Heart left ventricle (tissue), 16 donors: ENCODE measurements around the gene SLC23A2. TPM values are rescaled to one million over a fixed set of nuclear protein-coding genes. Genes with fewer than 3 reads are reported as not detected.

ENCODE experiments used
- ATAC-seq, 4 donors: fragments of 200-7000 bp; cut with Tn5 transposase; one replicate each; pipeline ENCODE4 v1.9.1; 2020 to 2022; ENCODE audit warnings: moderate library complexity in 4 of 4, mild to moderate bottlenecking in 3 of 4, moderate number of reproducible peaks in 1 of 4
- DNase-seq, 5 donors: peaks; one replicate each; pipeline ENCODE4 v3.0.0-alpha.2; 2020
- H3K27ac ChIP-seq, 12 donors: fragments of 200-600 bp; sonication (generic) in 4 of 12; one replicate each; pipeline versions ENCODE4 v1.5.0 to v1.8.0; 2016 to 2022; ENCODE audit warnings: mild to moderate bottlenecking in 2 of 12
- H3K27me3 ChIP-seq, 9 donors: fragments of 200-600 bp; sonication (generic) in 2 of 9; one replicate each; pipeline versions ENCODE4 v1.5.1 to v1.8.0; 2016 to 2022; ENCODE audit warnings: mild to moderate bottlenecking in 3 of 9
- H3K36me3 ChIP-seq, 9 donors: fragments of 200-600 bp; sonication (generic) in 2 of 9; one replicate each; pipeline versions ENCODE4 v1.5.0 to v1.8.0; 2018 to 2022; ENCODE audit warnings: mild to moderate bottlenecking in 2 of 9
- H3K4me1 ChIP-seq, 12 donors: fragments of 200-600 bp; sonication (generic) in 4 of 12; one replicate each; pipeline versions ENCODE4 v1.5.0 to v1.8.0; 2016 to 2022; ENCODE audit warnings: mild to moderate bottlenecking in 3 of 12
- H3K4me3 ChIP-seq, 12 donors: fragments of 200-600 bp; sonication (generic) in 4 of 12; one replicate each; pipeline versions ENCODE4 v1.5.0 to v1.8.0; 2017 to 2022; ENCODE audit warnings: mild to moderate bottlenecking in 9 of 12, moderate library complexity in 4 of 12
- H3K9me3 ChIP-seq, 12 donors: fragments of 200-600 bp; sonication (generic) in 4 of 12; one replicate each; pipeline versions ENCODE4 v1.5.0 to v1.8.0; 2016 to 2022; ENCODE audit warnings: mild to moderate bottlenecking in 1 of 12
- CTCF ChIP-seq, 12 donors: fragments of 200-600 bp; sonication (generic) in 4 of 12; IDR thresholded peaks; one replicate each; pipeline versions ENCODE4 v1.5.0 to v1.8.0; 2018 to 2022; ENCODE audit warnings: antibody characterized with exemption in 12 of 12, mild to moderate bottlenecking in 5 of 12
- POLR2A ChIP-seq, 2 donors: fragments of 450-650 bp; IDR thresholded peaks; one replicate each; pipeline ENCODE4 v1.6.1; 2017; ENCODE audit warnings: antibody characterized with exemption in 2 of 2, mild to moderate bottlenecking in 2 of 2, moderate library complexity in 2 of 2
- WGBS, 4 donors: extraction: QIAGEN DNeasy Blood & Tissue Kit in 2 of 4; methylation state at CpG; one replicate each; pipeline versions ENCODE4 v1.1.5 to v1.1.7; 2013 to 2018; 5-methylcytosine and 5-hydroxymethylcytosine counted together
- intact Hi-C, 10 donors: fragments of 100-400 bp; cut with DNase I; formaldehyde crosslinking; loops; one replicate each; pipeline versions ENCODE4 v1.11.1 to v1.14.2; 2022
- polyA plus RNA-seq, 2 donors: library from polyadenylated mRNA; stranded (reverse); fragments of 200-250 nt; gene quantifications; one replicate each; pipeline ENCODE4 v1.2.3, GENCODE V29; 2013
- total RNA-seq, 9 donors: library from RNA; depleted of rRNA in 2 of 9; stranded (reverse); fragments of >200 nt in 2 of 9; fragmentation: NEBNext Ultra II Directional in 3 of 9; extraction: Animal tissue kit (Norgen Biotek cat#: 25700) in 3 of 9; gene quantifications; one replicate each; pipeline versions ENCODE4 v1.1.0 to v1.2.4, GENCODE V29; 2016 to 2023
- donor health status: ischemic (EF 13 %, LVEDD 7.1; RV severe dilation, severe dysfunction).
- donor health status: healthy with polysubstance abuse.
- donor health status: DM: no; HTN: yes; CAD: no.
- donor health status: DM: no; HTN: no; CAD: no.
- donor health status: ischemic (EF 25% LVEDD 6.9; RV normal size, moderate dysfunction).
- donor health status: ischemic (EF 25% LVEDD 5.7; RV mildly dilated, moderate dysfunction).
- donor health status: healthy.
- donor health status: DM: yes; HTN: yes; CAD: no.
- donor health status: ischemic (EF 35%, LVEDD 5.7; RV mildly dilated, moderate dysfunction).
- donor health status: nonischemic (EF 11% LVEDD 7.7; RV severe dilation, severe dysfunction).
- donor health status: DM: yes; HTN: yes; CAD: no.
- donor health status: PGD.
- donor health status: ischemic (EF 29% LVEDD 5.4; RV normal size, mild dysfunction).
- donor health status: nonischemic (EF 23%, LVEDD 6.1; RV moderate dilation, normal function).

SLC23A2 gene
- total and polyA plus RNA-seq, 11 donors = 3.0 to 18.7 (median 8.1) TPM

DNA sequence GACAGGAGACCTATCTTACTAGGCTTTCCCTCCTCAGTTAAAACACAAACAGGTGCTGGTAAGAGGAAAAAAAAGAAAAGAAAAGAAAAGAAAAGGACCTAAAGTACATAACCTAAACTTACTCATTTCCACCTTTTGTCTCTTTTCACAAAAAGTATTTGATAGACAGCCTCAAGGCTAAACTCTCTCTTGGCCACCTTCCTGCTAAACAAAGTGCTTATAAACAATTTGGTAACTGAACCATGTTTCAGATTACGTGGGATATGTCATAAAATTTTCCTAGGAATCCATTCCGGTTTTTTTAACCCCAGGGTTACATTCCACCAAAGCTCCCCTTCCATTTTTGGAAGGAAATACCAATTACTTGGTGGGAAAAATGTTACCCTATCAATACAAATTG, 170.6 kb downstream of the SLC23A2 start:
- no peak overlapping the region for H3K4me3 ChIP-seq
- H3K4me1 ChIP-seq = peaks cover 0 to 19% (median 0%) of the 10 kb centered on the region in 12 donors
- H3K27me3 ChIP-seq = no peaks in the 10 kb centered on the region
- H3K27ac ChIP-seq = no peak overlapping the region
- TF ChIP-seq POLR2A (IDR thresholded peaks at IDR 0.05) (no peak), CTCF (IDR thresholded peaks at IDR 0.05) (no peak)
- ATAC-seq (no peak), DNase-seq (no peak)
- H3K36me3 ChIP-seq = no peaks in the 10 kb centered on the region
- intact Hi-C loops = no loop called here
- WGBS, 4 donors = 64 to 70% (median 67%) methylated on average over 2 of the region's 2 CpGs
- H3K9me3 ChIP-seq = peaks cover 0 to 6% (median 0%) of the 10 kb centered on the region in 12 donors

GRCh38 chr20:4830259-4830658, 171.1 kb downstream of the SLC23A2 start:
- no peak overlapping the region for H3K4me3 ChIP-seq
- intact Hi-C loops = no loop called here

DNA sequence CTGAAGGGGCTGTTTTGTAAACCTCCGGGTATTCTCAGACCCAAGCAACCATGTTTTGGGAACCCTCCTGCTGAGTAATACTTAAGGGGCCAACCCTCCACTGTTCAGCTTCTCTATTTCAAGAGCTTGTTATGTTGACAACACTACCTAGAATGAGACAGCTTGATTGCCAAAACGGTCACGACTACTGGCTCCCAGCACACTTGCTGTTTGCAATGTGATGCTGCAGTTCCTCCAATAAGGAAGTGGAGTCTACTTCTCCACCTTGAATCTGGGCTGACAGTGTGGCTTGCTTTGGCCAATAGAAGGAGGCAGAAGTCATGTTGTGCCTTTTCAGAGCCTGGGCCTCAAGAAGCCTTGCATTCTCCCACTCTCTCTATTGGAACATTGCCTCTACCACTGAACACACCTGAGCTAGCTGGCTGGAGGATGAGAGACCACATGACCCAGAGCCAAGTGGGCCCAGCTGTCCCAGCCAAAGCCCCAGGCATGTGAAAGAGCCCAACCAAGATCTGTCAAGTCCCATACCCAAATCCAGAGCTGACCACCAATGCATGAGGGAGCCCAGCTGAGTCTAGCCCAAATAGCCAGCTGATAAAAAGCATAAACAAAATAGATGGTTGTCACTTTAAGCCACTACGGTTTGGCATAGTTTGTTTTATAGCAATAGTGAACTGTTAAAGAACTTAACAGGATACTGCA, 171.6 kb downstream of the SLC23A2 start:
- 52 to 67% (median 58%) methylated on average over 4 of the region's 4 CpGs for WGBS, 4 donors
- Histone ChIP-seq H3K9me3 (peaks cover 0 to 6% (median 0%) of the 10 kb centered on the region in 12 donors), H3K27me3 (no peaks in the 10 kb centered on the region), H3K27ac (peak overlapping the region in 8 of 12 donors; percentile 13 to 89 (median 58)), H3K4me3 (no peak overlapping the region), H3K4me1 (peaks cover 0 to 19% (median 0%) of the 10 kb centered on the region in 12 donors), H3K36me3 (no peaks in the 10 kb centered on the region)
- intact Hi-C loops = no loop called here
- TF ChIP-seq POLR2A (IDR thresholded peaks at IDR 0.05) (no peak), CTCF (IDR thresholded peaks at IDR 0.05) (no peak)
- DNase-seq (peak in 1 of 5 donors; percentile 36), ATAC-seq (peak in 3 of 4 donors; percentile 63 to 75 (median 74))

More at GRCh38 chr20:4830259-4830658, 171.1 kb downstream of the SLC23A2 start:
- 63 to 100% (median 86%) methylated on average over 3 of the region's 3 CpGs for WGBS, 4 donors
- H3K27me3 ChIP-seq = no peaks in the 10 kb centered on the region
- no peak for DNase-seq
- no peaks in the 10 kb centered on the region for H3K36me3 ChIP-seq
- TF ChIP-seq CTCF (IDR thresholded peaks at IDR 0.05) = no peak
- TF ChIP-seq POLR2A (IDR thresholded peaks at IDR 0.05) = no peak
- ATAC-seq = no peak
- peak overlapping the region in 1 of 12 donors; percentile 89 for H3K27ac ChIP-seq
- peaks cover 0 to 19% (median 0%) of the 10 kb centered on the region in 12 donors for H3K4me1 ChIP-seq
- peaks cover 0 to 6% (median 0%) of the 10 kb centered on the region in 12 donors for H3K9me3 ChIP-seq

- no peak for TF ChIP-seq CTCF (IDR thresholded peaks at IDR 0.05)
- TF ChIP-seq POLR2A (IDR thresholded peaks at IDR 0.05) = no peak
- intact Hi-C loops = no loop called here
- 77 to 85% (median 83%) methylated on average over 14 of the region's 14 CpGs for WGBS, 4 donors
- DNase-seq = no peak
- H3K4me1 ChIP-seq = peaks cover 0 to 23% (median 3%) of the 10 kb centered on the region in 12 donors
- H3K9me3 ChIP-seq = peaks cover 0 to 6% (median 0%) of the 10 kb centered on the region in 12 donors
- ATAC-seq = peak; percentile 21 to 80 (median 64)
- H3K4me3 ChIP-seq = no peak overlapping the region
- H3K27me3 ChIP-seq = no peaks in the 10 kb centered on the region
- H3K36me3 ChIP-seq = no peaks in the 10 kb centered on the region
- peak overlapping the region in 9 of 12 donors; percentile 25 to 89 (median 57) for H3K27ac ChIP-seq
Observed at GRCh38 chr20:4828830-4829513, 172.3 kb downstream of the SLC23A2 start.
